G401.6 (cell line): Measurements from ENCODE around the gene CDH11.

Source experiments
- FAIRE-seq: peaks from 2 replicates; lab custom pipeline; 2012; peaks lifted over from hg19 to GRCh38; lab: Jason Lieb, UNC

Gene CDH11

GRCh38 chr16:65117811-65118448 lies 3.9 kb downstream of the CDH11 start:
- no peak for FAIRE-seq

GRCh38 chr16:65116818-65117430 lies 4.9 kb downstream of the CDH11 start:
- no peak for FAIRE-seq

GRCh38 chr16:65116216-65116615 lies 5.6 kb downstream of the CDH11 start:
- FAIRE-seq, result no peak

GRCh38 chr16:65114527-65114926 lies 7.3 kb downstream of the CDH11 start:
- FAIRE-seq, result no peak

GRCh38 chr16:65113441-65113840 lies 8.4 kb downstream of the CDH11 start:
- FAIRE-seq, result no peak

- no peak for FAIRE-seq
Measured at GRCh38 chr16:65111306-65111705, 10.6 kb downstream of the CDH11 start.

- FAIRE-seq, result no peak
Measured at GRCh38 chr16:65106757-65107156, 15.1 kb downstream of the CDH11 start.

GRCh38 chr16:65105171-65105570 lies 16.7 kb downstream of the CDH11 start:
- no peak for FAIRE-seq

- no peak for FAIRE-seq
Measured at GRCh38 chr16:65104471-65104870, 17.4 kb downstream of the CDH11 start.

GRCh38 chr16:65102326-65102725 lies 19.5 kb downstream of the CDH11 start:
- no peak for FAIRE-seq

- no peak for FAIRE-seq
Measured at GRCh38 chr16:65101009-65101408, 20.9 kb downstream of the CDH11 start.

GRCh38 chr16:65099607-65100006 lies 22.3 kb downstream of the CDH11 start:
- no peak for FAIRE-seq

- no peak for FAIRE-seq
Measured at GRCh38 chr16:65098916-65099315, 22.9 kb downstream of the CDH11 start.

- FAIRE-seq, result no peak
Measured at GRCh38 chr16:65097296-65097695, 24.6 kb downstream of the CDH11 start.

- FAIRE-seq, result no peak
Measured at GRCh38 chr16:65095906-65096305, 26.0 kb downstream of the CDH11 start.

- no peak for FAIRE-seq
Measured at GRCh38 chr16:65095090-65095728, 26.7 kb downstream of the CDH11 start.

GRCh38 chr16:65094009-65094408 lies 27.9 kb downstream of the CDH11 start:
- FAIRE-seq, result no peak

GRCh38 chr16:65083164-65083857 lies 38.6 kb downstream of the CDH11 start:
- FAIRE-seq, result no peak

- no peak for FAIRE-seq
Measured at GRCh38 chr16:65079549-65079948, 42.3 kb downstream of the CDH11 start.

- no peak for FAIRE-seq
Measured at GRCh38 chr16:65077181-65077580, 44.7 kb downstream of the CDH11 start.

GRCh38 chr16:65075877-65076276 lies 46.0 kb downstream of the CDH11 start:
- FAIRE-seq, result no peak

- no peak for FAIRE-seq
Measured at GRCh38 chr16:65071433-65072311, 50.2 kb downstream of the CDH11 start.
